ENCODE results near the gene COQ7.

GRCh38 chr16:19068237-19068815 is 912 bp downstream of the COQ7 start:
- TF ChIP-seq EZH2phosphoT487 (IDR thresholded peaks at IDR 0.05; ENCODE audit: borderline replicate concordance, low read length) (no peak), CTCF (conservative IDR thresholded peaks at IDR 0.05; ENCODE audit: low read depth, low read length) (no peak), EZH2 (IDR thresholded peaks at IDR 0.05; ENCODE audit: low read length, unreplicated experiment) (no peak)
